ENCODE data around the gene C16orf87. TPM values are rescaled to one million over a fixed set of nuclear protein-coding genes. Genes with fewer than 3 reads are reported as not detected.

The C16orf87 gene
- total and polyA plus RNA-seq, 9 of the 15 experiments (the other 6 are each of a cell fraction or from before 2014, with no cell fraction given), result 7.8 to 16.7 (median 10.5) TPM

DNA sequence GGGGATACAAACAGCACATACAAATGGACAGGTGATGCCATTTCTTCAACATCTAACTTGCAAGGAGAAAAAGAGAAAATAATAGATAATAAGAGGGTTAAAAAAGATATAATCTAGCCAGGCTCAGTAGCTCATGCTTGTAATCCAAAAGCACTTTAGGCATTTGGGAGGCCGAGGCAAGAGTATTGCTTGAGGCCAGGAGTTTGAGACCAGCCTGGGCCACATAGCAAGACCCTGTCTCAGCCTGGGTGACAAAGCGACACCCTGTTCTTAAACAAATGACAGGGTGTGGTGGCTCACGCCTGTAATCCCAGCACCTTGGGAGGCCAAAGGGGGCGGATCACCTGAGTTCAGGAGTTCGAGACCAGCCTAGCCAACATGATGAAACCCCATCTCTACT is 19.3 kb downstream of the C16orf87 start:
- intact Hi-C loops (cut with micrococcal nuclease) (no loop called here), in situ Hi-C loops (cut with MboI) (no loop called here)
- no peak for ATAC-seq
- H3K4me3 ChIP-seq, result no peak overlapping the region
- H3K27ac ChIP-seq (ENCODE audit: extremely low read depth, low read depth, low read length), result no peak overlapping the region
- H3K79me2 ChIP-seq (ENCODE audit: control insufficient read depth, insufficient read depth, low read length), result peaks cover 53% of the 10 kb centered on the region
- H3K4me2 ChIP-seq (ENCODE audit: insufficient read depth, low read length), result no peak overlapping the region
- no peaks in the 10 kb centered on the region for H4K20me1 ChIP-seq (replicated peaks; ENCODE audit: control insufficient read depth, insufficient read depth, low read length)
- peaks cover 6% of the 10 kb centered on the region; the same call in 1 of the 3 replicates for H3K36me3 ChIP-seq (ENCODE audit: control insufficient read depth, insufficient read depth, low read length)
- no peaks in the 10 kb centered on the region for H3K27me3 ChIP-seq (ENCODE audit: control insufficient read depth in 2 of 2, insufficient read depth in 2 of 2, low read length in 2 of 2)
- H3K4me1 ChIP-seq (replicated peaks in 1 of 2; ENCODE audit: control insufficient read depth in 2 of 2, insufficient read depth in 2 of 2, low read length in 2 of 2), result no peaks in the 10 kb centered on the region; a peak in 1 of 5 replicates
- ChIA-PET POLR2A (no interaction called here), CTCF (ENCODE audit: low intra/inter-chr PET ratio) (no interaction called here)
- DNase-seq (ENCODE audit: extremely low read depth in 1 of 4, low spot score in 3 of 4), result no peak
- no peak overlapping the region for H2AFZ ChIP-seq (ENCODE audit: low read depth, low read length)
- no TSS peak for BruUV-seq (replicated peaks)
- H3K9ac ChIP-seq (ENCODE audit: insufficient read depth in 1 of 2, low read depth in 2 of 2, low read length in 2 of 2), result no peak overlapping the region
- 85% methylated on average over 3 of the region's 5 CpGs for WGBS (ENCODE audit: insufficient coverage, low coverage, missing lambda C conversion rate)
- 0 out of 2 replicates have a peak, but pooled peaks cover 2% of the 10 kb centered on the region for H3K9me3 ChIP-seq (replicated peaks; ENCODE audit: control insufficient read depth, insufficient read depth, low read depth, low read length)
- FAIRE-seq, result no peak
- H3K9me1 ChIP-seq (ENCODE audit: control insufficient read depth, insufficient read depth, low read length), result no peaks in the 10 kb centered on the region
- no peak for TF ChIP-seq WHSC1 (IDR thresholded peaks at IDR 0.05; ENCODE audit: low read length)
- TF ChIP-seq SRSF9 (IDR thresholded peaks at IDR 0.05; ENCODE audit: borderline replicate concordance, low read depth, low read length), result no peak
- TF ChIP-seq ZNF740 (CRISPR knock-in tag; IDR thresholded peaks at IDR 0.05), result no peak
- no peak for TF ChIP-seq ZNF740 (tag; IDR thresholded peaks at IDR 0.05)
- no peak for TF ChIP-seq ATF1 (CRISPR knock-in tag; IDR thresholded peaks at IDR 0.05)
- no peak for TF ChIP-seq ATF1 (tag; IDR thresholded peaks at IDR 0.05)
- TF ChIP-seq SMAD4 (CRISPR knock-in tag; conservative IDR thresholded peaks at IDR 0.05), result no peak
- TF ChIP-seq RBM14 (IDR thresholded peaks at IDR 0.05; ENCODE audit: borderline replicate concordance, insufficient read depth, low read depth, low read length), result no peak
- TF ChIP-seq TCFL5 (CRISPR knock-in tag; conservative IDR thresholded peaks at IDR 0.05), result no peak
- no peak for TF ChIP-seq BRCA1 (IDR thresholded peaks at IDR 0.05)
- TF ChIP-seq BRCA1 (CRISPR knock-in tag; IDR thresholded peaks at IDR 0.05), result no peak
- no peak for TF ChIP-seq KLF13 (tag; IDR thresholded peaks at IDR 0.05; ENCODE audit: borderline replicate concordance, low read depth)
- no peak for TF ChIP-seq TAF15 (IDR thresholded peaks at IDR 0.05; ENCODE audit: low read depth, low read length)
- TF ChIP-seq ZBTB11 (CRISPR knock-in tag; IDR thresholded peaks at IDR 0.05), result no peak
